GM19452 (cell line): ENCODE measurements around the gene ANO1.

Experiments used
- ATAC-seq: cut with Tn5 transposase; IDR thresholded peaks from one replicate; pipeline ENCODE4 v1.9.1; 2021; ENCODE audit not compliant: unreplicated experiment

ANO1 gene

DNA sequence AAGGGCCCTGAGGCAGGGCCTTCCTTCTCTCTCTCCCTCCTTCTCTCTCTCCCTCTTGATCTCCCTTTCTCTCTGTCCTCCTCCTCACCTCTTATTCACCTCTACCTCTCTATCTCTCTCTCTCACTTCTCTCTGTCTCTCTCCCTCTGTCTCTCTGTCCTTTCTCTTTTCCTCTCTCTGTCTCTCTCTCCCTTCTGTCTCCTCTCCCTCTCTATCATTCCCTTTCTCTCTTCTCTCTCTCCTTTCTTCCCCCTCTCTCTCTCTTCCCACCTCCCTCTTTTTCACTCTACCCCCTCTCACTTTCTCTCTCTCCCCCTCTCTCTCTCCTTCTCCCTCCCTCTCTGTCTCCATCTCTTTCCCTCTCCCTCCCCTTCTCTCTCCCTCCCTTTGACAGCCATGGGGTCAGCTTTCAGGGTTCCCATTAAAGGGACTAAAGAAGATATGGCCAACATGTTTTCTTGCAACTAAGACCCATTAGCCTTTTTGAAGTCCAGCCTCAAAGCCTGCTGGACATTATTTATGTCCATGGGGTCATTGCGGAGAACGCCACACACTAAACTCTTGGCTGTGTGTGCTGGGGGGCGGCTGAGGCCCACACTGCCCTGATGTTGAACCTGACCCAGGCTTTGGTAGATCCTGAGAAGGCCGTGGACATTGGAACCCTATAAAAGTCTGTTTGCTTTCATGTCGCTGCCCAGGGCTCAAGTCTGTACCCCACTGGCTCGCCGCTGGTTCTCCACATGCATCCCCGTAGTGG lies 15.0 kb downstream of the ANO1 start:
- ATAC-seq: no peak

DNA sequence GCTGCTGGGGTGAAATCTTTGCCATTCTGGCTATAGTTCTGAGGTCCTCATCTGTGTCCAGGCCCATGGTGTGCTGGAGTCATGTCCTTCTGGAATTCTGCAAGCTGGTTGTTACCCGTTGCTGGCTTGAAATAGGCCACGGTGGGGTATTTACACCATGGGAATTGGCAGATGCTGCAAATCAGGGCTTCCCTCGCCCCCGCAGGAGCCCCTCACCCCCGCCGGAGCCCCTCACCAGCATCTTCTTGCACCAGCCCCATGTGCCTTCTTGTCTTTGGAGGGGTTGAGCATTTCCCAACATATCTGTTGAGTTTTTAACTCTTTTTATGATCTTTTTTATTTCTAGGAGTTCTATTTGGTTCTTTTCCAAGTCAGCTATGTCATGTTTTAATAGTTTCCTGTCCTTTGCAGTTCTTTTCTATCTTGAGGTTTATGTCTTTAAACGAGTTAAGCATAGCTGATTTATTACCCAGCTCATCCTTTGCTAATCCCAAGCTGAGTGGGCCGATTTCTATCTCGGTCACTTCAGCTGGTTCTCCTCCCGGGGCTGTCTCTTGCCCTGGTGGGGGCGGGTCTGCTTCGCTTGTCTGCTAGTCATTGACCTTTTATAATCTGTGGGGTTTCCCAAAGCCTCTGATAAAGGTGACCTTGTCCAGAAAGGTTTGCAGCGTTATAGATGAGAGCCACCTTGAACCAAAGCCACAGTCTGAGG lies 17.6 kb downstream of the ANO1 start:
- ATAC-seq: no peak

DNA sequence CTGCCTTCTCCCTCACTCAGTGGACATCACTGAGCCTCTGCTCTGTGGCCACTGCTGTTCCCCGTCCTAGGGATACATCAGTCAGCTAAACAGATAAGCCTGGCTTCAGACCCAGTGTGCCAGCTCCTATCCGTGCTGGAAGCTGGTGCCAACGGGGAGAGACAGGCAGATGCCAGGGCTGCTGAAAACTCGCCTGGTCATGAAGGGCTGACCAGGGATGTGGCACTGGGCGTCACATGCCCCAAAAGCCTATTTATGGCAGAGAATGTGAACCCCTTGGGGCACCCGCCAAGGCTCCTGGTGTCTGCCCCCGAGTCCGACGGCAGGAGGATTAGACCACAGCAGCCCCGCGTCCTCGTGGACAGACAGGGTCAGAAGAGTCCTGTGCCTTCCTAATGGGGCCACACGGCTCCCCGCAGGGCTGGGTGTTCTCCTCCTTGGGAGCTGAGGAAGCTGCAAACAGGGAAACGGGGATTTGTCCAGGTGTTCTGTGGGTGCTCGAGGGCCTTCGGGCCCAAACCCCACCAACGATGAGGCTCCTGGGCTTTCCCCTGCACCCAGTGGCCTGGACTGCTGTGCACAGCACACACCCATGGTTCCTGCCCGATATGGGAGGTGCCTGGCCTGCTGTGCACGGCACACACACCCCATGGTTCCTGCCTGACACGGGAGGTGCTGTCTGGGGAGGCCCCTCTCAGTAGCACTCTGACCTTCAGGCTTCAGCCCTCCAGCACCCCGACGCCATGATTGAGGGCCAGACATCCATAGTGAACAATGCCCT lies 19.9 kb downstream of the ANO1 start:
- ATAC-seq: no peak

DNA sequence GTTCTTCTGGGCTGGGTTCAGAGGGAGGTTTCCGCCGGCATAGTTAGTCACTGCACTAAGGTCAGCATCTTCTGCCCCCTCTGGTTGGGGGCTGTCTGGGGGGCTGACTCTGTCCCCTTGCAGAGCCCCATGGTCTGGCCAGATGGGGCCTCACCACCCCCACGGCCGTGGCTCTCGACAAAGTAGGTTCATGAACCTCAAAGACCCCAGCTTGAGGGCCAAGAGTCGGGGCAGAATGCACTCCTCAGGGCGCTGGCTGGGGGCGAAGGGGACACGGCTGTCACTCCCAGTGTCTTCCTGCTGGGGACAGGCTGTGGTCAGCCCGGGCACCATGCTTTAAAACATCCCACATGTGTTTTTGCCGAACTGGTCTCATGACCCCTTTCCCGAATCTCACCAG lies 20.8 kb downstream of the ANO1 start:
- no peak for ATAC-seq

DNA sequence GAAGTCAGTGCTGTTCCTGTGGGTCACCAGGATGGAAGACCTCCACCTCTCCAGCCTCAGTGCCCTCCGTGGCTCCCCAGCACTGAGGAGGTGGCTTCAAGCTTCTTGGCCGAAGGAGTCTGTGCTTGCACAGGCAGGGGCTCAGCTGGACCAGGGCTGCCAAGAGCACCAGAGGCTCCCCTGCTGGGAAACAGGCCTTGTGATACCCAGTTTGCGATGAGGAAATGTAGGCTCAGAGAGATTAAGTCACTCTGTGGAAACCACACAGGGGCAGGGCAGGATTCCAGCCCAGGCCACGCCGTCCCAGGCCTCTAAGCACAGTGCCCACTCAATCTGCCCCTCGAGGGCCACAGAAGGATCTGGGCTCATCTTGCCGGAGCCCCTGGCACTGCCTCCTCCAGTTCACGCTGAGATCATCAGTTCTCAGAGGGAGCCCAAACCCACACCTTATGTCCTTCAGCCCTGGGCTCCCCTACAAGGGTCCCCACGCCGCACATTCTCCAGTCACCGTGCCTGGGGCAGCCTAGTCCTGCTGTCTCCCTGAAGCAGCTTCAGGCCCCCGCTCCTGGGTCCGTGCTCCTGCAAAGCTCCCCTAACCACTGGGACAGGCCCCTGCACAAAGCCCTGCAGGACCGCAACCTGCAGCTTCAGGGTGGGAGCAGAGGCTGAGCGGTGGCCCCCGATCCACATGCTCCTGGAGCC lies 21.6 kb downstream of the ANO1 start:
- no peak for ATAC-seq

DNA sequence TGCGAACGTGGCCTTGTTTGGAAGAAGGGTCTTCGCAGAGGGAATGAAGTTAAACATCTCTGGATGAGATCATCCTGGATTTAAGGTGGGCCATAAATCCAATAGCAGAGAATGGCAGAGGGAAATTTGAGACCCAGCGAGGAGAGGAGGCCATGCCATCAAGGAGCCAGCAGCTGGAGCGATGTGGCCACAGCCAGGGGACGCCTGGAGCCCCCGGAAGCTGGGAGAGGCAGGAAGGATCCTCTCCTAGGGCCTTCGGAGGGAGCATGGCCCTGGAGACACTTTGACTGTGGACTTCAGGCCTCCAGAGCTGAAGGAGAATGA lies 22.1 kb downstream of the ANO1 start:
- no peak for ATAC-seq

DNA sequence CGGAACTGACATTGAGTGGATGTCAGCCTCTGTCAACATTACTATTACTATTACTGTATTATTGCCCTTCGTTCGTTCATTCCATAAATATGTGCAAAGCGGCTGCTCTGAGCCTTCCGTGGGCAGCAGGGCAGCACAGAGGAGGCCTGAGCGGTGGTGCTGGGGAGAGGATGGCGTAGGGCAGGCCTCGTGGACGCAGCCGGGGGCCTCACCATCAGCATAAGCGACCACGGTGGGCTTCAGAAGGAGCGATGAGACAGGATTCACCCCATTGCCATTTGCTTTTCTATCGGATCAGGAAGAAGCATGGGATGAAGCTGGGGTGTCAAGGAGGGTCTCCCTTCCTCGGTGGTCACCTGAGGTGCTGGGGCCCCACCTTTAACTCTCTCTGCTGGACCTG lies 22.7 kb downstream of the ANO1 start:
- no peak for ATAC-seq

DNA sequence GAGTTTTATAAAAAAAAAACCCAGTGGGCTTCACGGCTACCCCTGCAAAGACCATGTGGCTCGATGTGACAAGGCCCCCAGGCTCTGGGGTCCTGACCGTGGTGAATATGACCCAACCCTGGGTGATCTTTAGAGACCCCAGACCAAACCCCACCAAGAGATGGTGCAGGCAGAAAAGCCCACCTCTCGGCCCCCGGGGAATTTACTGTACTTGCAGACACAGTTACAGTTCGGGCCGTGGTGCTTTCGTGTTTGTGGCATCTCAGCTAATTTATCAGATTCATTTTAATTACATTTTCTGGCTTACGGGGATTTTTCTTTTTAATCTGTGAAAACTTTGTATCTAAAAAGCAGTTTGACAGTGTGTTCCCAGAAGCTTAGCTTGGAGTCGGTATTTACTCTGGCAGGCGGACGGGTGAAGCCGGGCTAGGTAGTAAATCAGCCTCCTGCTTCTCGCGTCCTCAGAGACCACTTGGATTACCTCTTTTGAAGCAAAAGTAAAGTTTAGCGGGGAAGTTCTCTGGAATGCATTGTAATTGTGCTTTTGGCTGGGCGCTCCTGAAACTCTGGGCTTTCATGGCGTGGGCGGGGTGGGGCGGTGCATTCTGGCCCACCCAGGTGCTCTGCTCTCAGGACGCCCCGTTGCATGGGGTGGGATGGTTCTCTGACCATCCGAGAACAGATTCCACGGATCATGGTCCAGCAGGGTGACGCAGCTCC lies 25.3 kb downstream of the ANO1 start:
- ATAC-seq: no peak

DNA sequence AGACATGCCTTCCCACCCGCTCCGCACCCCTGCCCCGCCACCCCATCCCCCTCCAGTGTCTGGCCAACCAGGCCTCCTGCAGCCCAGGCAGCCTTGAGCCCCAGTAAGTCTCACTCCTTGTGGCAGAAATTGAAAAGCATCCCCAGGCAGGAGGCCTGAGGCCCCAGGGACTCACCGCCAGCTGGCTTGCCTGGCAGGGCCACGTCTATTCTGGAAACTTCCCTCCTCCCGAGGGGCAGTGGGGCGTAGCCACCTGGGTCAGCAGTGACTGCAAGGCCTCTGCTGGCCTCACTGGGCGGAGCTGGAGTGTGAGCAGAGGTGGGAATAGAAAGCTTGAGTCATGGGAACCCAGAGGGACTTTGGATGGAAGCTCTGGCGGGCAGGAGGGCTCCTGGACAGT lies 26.3 kb downstream of the ANO1 start:
- no peak for ATAC-seq

DNA sequence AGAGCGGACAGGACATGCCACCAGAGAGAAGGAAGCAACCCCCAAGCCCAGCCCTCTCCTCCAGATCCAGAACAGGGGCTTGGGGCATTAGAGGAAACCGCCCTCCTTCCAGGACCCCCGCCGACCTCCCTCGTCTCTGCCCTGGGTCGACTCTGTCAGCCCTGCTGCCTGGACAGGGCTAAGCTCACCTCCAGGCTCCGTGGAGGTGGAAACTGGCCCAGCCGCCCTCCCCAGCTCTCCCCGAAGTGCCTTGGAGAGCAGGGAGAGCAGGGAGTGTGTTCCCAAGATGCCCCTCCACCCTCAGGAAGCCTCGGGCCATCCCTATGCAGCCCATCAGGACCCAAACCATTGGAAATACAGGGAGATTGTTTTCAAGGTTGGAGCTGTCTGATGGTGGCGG lies 26.8 kb downstream of the ANO1 start:
- ATAC-seq: no peak

DNA sequence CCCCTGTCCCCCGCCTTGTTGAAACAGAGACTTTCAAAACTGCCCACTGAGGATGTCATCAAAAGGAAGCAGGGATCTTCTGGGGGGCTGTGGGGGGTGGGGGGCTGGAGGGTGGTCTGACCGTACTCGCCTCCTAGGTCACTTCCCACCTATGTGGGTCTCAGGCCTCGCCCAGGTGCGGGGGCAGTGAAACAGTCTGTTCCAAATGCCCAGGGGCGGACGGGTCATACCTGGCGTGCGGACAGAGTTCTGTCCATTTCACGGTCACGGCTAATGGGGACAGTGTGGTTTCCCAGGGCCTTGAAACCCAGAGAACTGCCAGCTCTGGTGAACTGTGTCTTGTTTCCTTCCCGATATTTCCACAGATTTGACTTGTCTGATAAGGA lies 27.2 kb downstream of the ANO1 start:
- no peak for ATAC-seq

DNA sequence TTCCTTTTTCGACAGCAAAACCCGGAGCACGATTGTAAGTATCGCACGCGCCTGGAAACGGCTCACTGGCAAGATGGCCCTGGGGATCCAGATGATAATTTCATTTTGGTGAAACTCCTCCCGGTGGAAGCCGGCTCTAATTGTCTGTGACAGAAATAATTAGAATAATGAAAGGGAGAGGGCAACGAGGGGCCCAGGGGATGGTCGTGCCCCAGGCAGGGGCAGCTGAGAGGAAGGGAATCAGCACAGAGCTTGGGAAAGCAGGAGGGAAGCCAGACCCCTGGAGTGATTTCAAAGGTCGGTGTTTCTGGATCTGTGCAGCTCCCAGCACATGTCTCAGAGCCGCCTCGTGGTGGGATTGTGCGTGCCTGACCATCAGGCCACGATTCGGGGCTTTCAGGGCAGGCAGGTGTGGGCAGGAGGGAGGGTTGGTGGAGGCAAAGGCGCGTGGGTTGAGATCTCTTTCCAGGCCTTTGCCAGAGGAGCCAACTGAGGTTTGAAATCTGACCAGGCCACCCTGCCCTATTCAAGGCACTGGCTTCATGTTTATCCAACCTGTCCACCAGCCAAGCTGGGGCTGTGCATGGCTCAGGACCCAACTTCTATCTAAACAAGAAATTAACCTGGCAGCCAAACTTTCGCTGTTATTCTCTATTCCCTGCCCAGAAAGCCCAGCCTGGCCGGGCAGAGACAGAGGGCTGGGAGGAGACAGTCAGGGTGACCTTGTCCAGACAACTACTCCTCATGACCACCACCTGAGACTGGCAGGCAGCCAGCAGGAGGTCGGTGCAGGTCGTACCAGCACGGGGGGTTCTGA lies 27.8 kb downstream of the ANO1 start:
- ATAC-seq: no peak

DNA sequence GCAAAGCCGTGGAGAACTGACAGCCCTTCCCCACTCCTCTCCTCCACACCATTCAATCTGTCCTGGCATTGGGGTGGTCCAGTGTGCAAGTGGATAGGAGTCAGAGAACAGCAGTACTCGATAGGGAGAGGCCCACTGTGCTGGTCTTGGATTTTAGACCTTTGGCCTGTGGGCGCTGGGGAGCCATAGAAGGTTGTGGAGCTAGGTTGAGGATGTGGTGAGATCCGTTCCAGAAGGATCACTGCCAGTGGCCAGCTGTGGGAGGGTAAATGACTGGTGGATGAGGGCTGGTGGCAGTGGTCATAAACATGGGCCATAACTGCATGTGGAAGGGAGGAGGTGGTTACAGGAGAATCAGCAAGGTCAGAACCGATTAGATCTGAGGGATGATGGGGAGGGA lies 28.6 kb downstream of the ANO1 start:
- no peak for ATAC-seq

DNA sequence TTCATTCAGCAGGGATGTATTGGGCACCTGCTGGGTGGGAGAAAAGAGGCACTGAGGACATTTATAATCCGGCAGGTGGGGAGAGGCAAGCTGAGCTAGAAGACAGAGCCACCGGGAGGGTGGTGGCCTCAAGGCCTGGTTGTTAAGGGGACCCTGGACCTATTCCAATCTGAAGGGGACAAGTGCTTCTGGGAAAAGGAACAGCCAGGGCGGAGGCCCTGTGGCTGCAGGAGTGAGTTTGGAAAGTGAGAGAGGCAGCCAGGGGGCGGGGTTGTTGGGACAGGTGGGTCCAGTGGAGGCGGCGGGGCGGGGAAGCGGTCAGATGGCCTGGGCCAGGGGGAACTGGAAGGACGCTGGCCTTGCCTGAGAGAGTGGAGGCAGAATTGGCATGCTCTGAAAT lies 29.1 kb downstream of the ANO1 start:
- ATAC-seq: no peak

DNA sequence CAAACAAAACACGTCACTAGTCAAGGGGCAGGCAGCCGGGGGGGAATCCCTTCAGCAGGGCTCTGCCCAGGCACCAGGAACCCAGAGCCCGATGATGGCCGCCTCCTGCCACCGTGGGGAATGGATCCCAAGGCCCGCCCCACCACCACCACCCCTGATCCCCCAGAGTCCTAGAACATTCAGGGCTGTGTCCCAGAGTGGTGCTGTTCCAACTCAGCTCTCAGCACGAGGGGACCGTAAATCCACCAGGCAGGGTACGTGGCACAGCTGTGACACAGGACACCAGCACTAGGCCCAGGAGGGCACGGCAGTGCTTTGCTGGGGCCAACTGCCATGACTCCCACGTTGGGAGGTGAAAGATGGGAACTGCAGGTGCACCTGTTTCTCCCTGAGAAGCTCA lies 29.6 kb downstream of the ANO1 start:
- ATAC-seq: no peak

DNA sequence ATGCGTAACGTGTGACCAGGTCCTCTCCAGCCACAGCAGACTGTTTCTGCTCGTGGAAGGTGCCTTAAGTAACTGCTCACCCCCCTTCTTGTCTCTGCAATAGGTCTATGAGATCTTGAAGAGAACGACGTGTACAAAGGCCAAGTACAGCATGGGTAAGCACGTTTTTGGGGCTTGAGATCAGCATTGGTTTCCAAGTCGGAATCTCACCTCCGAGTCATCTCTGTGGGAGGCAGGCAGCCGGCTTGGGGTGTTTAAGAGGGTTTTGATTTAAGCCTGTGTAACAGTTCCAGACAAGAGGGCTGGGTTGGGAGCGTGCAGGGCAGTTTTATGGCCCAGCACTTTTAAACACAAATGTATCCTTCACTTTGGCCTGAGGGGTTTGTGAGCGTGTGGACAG lies 30.1 kb downstream of the ANO1 start:
- ATAC-seq: no peak

DNA sequence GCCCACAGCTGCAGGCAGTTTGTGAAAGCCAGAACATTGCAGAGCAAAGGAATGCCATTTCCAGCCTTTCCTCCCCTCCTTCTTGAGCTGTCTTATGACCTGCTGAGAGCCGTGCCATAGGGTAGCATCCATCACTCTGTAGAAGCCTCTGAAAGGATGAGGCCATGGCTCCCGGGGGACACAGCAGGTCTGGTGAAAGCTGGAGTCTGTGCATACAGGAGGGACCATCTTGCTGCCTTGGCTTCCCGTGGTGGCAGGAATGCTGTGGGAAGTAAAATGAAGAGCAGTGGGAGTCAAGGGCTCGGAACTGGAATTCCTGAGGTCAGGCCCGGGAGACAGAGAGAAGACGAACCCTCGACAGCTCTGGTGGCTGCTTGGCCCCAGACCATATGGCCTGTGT lies 30.9 kb downstream of the ANO1 start:
- ATAC-seq: no peak

DNA sequence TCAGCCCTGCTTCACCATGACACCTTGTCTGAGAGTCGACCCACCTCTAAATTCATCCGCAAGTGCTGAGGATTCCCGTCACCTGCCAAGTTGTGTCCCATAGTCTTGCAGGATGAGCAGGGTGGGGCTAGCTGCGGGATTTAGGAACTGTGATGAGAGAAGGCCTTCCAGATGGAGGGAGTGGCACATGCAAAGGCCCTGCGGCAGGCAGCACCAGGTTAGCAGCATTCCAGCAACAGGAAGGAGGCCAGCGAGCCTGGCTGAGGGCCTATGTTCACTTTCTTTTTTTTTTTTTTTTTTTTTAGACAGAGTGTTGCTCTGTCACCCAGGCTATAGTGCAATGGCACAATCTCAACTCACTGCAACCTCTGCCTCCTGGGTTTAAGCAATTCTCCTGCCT lies 31.8 kb downstream of the ANO1 start:
- ATAC-seq: no peak

DNA sequence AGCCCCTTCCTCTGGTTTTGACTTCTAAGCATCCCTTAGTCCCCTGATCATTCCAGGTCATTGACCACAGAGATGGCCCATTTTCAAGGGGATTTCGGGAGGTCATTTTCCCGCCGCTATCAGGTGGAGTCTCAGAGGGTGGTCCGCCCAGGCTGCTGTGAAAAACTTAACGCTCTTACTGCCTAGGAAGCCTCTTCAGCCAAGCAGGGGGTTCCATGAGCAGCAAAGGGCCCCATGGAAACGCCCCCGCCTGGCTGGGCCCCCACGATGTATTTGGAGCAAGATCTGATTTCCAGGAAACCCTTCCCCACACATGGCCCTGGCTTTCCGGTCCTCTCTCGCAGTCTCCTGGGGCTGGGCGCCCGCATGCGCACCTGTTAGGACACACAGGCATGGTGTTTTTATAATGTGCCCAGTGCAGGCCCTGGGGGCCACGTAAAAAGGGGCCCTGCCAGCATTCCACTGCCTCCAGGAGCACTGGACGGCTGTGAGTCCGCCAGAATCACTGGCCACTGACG lies 32.5 kb downstream of the ANO1 start:
- no peak for ATAC-seq
